GM12801 (cell line): Measurements from ENCODE around the gene ADPRHL1.

Experiments used
- CTCF ChIP-seq: IDR thresholded peaks from one replicate; pipeline ENCODE4 v1.5.1; 2011; ENCODE audit warnings: control low read depth; ENCODE audit not compliant: insufficient read length; ENCODE audit errors: extremely low read depth

ADPRHL1 gene

GRCh38 chr13:113431171-113431570 is 22.1 kb downstream of the ADPRHL1 start:
- no peak for TF ChIP-seq CTCF

DNA sequence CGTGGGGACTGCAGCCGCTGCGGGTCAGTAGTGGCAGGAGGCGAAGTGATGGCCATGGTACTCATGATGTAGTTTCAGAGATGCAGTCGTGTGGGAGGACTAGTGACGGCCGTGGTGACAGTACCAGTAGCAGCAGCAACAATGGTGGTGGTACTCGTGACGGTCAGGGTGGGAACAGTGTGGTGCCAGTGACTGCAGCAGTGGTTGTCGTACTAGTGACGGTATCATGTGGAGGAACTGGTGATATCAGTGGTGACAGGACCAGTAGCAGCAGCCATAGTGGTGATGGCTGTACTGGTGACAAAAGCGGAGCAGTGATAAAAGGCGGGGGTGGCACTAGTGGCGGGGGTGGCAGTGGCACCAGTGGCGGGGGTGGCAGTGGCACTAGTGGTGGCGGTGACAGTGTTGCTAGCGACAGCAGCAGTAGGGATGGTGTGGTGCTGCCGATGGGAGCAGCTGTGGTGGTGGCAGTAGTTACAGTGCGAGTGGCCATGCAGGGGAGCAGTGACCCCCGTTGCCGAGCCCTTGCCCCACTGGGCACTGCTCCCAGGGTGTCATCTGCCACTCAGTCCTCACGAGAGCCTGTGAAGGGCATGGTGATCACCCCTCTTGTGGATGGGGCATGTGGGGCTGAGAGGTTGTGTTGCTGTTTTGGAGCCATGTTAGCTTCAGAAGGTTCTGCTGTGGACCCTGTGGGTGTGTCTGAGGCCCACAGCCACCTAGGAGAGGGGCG is 22.7 kb downstream of the ADPRHL1 start:
- TF ChIP-seq CTCF = no peak

DNA sequence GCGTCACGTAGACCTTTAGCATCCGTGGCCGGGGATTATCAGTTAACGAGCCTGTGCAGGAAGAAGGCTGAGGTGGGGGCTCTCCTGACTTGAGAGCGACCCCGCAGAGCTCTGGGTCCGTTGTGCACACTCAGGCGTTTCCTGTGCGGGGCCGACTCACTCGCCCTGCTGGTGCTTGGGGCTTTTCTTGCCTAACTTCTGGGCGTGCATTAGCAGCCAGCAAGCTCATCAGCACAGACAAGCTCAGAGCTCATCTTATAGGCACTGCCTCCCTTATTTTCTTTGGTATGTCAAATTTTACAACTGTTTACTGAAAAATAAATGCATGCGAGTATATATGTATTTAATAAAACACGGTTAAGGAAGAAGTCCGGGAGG is 23.7 kb downstream of the ADPRHL1 start:
- TF ChIP-seq CTCF = no peak

- no peak for TF ChIP-seq CTCF
Observed at GRCh38 chr13:113428871-113429607, 24.2 kb downstream of the ADPRHL1 start.

DNA sequence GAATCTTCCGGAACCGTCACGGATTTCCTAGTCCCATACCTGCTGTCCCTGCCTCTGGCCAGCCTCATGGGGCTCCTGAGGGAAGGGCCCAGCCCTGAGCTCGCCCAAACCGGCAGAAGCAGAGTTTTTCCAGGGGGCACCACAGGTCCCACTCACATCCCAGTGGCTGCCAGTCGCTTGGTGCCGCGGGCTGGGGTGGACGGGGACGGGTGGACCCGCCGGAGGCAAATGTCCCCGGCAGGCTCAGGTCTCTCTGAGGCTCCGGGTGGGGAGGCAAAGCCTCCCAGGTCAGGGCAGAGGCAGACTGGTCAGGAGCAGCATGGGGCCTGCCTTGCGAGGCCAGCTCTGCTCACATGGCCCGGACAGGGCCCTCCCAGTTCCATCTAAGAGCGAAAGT is 24.8 kb downstream of the ADPRHL1 start:
- no peak for TF ChIP-seq CTCF

DNA sequence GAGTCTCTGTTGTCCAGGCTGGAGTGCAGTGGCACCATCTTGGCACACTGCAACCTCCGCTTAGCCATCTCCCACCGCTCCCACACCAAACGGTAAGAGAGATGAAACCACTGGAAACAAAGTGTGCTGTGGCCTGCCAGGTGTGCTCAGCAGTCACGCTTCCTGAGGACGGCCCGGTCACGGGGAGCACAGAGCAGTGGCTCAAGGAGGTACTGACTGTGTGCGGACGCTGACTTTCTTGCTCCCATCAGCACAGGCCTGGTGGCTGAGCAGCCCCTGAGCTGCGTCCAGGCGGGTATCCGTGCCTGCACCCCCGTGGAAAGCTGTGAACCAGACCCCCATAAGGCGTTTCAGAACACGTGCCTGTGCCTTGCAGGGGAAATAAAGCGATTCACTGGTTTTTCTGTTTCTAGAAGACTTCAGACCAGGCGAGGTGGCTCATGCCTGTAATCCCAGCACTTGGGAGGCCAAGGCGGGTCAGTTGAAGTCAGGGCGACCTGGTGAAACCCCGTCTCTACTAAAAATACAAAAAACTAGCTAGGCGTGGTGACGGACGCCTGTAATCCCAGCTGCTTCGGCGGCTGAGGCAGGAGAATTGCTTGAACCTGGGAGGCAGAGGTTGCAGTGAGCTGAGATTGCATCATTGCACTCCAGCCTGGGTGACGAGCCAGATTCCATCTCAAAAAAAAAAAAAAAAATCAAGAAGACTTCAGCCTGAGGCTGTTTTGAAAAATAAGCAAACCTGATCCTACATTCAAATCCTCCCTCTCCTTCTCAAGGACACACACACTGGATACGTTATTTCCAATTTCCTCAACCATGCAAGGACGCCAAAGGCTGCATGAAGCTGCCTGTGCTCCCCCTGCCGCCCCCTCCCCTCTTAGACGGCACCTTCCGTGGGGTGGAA is 25.5 kb downstream of the ADPRHL1 start:
- TF ChIP-seq CTCF = no peak

- no peak for TF ChIP-seq CTCF
Observed at GRCh38 chr13:113426591-113426986, 26.7 kb downstream of the ADPRHL1 start.
